NT2/D1 (cell line): Measurements from ENCODE around the gene TMEM256.

Experiments used
- DNase-seq: peaks from one replicate; pipeline ENCODE4 v3.0.0-alpha.2; 2011; ENCODE audit warnings: low read depth, low spot score
- H3K27me3 ChIP-seq: 2 replicates; pipeline ENCODE4 v1.6.0; 2011; ENCODE audit warnings: mild to moderate bottlenecking; ENCODE audit not compliant: insufficient read length, insufficient read depth
- H3K36me3 ChIP-seq: 2 replicates; pipeline ENCODE4 v1.6.1; 2011; ENCODE audit warnings: mild to moderate bottlenecking, low read length, mixed read lengths; ENCODE audit not compliant: insufficient read depth, insufficient read length
- H3K4me1 ChIP-seq: 2 replicates; pipeline ENCODE4 v1.5.1; 2011; ENCODE audit not compliant: insufficient read depth, insufficient read length
- H3K4me3 ChIP-seq: 2 replicates; pipeline ENCODE4 v1.5.1; 2011; ENCODE audit warnings: low read depth; ENCODE audit not compliant: insufficient read length
- H3K9ac ChIP-seq: 2 replicates; pipeline ENCODE4 v1.6.0; 2011; ENCODE audit warnings: low read depth; ENCODE audit not compliant: insufficient read length
- H3K9me3 ChIP-seq: 2 replicates; pipeline ENCODE4 v1.5.1; 2011; ENCODE audit warnings: mild to moderate bottlenecking, low read length; ENCODE audit not compliant: insufficient read depth
- SUZ12 ChIP-seq: IDR thresholded peaks from 2 replicates; pipeline ENCODE4 v1.6.1; 2011; ENCODE audit not compliant: insufficient read length, insufficient read depth; ENCODE audit errors: extremely low read depth
- YY1 ChIP-seq: IDR thresholded peaks from 2 replicates; pipeline ENCODE4 v1.6.1; 2011; ENCODE audit not compliant: insufficient read length, insufficient read depth
- ZNF274 ChIP-seq: IDR thresholded peaks from 2 replicates; pipeline ENCODE4 v1.6.1; 2011; ENCODE audit warnings: mild to moderate bottlenecking, low read depth, low read length

Gene TMEM256

DNA sequence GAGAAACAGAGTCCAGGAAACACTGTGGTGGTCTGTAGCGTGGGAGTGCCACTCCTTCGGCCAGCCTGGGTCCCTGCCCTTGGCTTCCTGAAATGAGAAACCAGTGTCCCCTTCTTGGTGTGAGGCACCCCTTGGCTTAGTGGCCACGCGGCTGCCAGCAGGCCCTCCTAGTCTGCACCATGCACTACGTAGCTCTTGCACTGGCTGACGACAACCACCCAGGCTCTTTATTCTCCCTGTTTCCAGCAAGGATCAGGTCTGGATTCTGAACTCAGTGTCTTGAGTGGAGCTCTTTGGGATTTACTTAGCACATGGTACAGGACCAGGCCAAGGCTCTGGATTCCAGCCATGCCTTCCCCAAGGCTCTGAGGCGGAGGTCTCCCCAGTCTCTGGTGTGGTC is 23.7 kb upstream of the TMEM256 start:
- Histone ChIP-seq H3K36me3 (no peaks in the 10 kb centered on the region), H3K27me3 (no peaks in the 10 kb centered on the region), H3K4me3 (no peak overlapping the region), H3K9ac (no peak overlapping the region), H3K4me1 (no peaks in the 10 kb centered on the region), H3K9me3 (no peaks in the 10 kb centered on the region)
- TF ChIP-seq SUZ12 (no peak), ZNF274 (no peak), YY1 (no peak)
- no peak for DNase-seq

- H3K9ac ChIP-seq = no peak overlapping the region
- DNase-seq = no peak
- H3K4me1 ChIP-seq = no peaks in the 10 kb centered on the region
- H3K9me3 ChIP-seq = no peaks in the 10 kb centered on the region
- H3K36me3 ChIP-seq = no peaks in the 10 kb centered on the region
- no peaks in the 10 kb centered on the region for H3K27me3 ChIP-seq
- H3K4me3 ChIP-seq = no peak overlapping the region
- TF ChIP-seq YY1 (no peak), SUZ12 (no peak), ZNF274 (no peak)
These were observed 23.1 kb upstream of the TMEM256 start for GRCh38 chr17:7426896-7427489.

DNA sequence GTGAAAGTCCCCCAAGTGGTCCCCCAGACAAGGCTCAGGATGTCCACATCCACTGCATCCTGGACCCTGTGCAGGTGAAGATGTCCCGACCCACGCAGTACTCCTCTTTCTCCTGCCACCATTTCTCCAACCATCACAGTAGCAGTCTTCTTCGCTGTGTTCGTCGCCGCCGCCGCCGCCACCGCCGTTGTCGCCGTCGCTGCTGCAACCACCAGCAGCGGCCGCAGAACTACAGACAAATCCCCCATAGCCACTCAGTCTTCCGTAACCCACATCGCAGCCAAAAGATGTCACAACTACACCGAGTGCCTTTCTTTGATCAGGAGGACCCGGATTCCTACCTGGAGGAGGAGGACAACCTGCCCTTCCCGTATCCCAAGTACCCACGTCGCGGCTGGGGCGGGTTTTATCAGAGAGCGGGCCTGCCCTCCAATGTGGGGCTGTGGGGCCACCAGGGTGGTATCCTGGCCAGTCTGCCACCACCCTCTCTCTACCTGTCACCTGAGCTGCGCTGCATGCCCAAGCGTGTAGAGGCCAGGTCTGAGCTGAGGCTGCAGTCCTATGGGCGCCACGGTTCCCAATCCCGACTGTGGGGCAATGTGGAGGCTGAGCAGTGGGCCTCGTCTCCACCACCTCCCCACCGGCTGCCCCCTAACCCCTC is 22.4 kb upstream of the TMEM256 start:
- no peak overlapping the region for H3K4me3 ChIP-seq
- no peaks in the 10 kb centered on the region for H3K9me3 ChIP-seq
- no peak for TF ChIP-seq YY1
- TF ChIP-seq ZNF274 = no peak
- no peak for TF ChIP-seq SUZ12
- H3K9ac ChIP-seq = no peak overlapping the region
- no peaks in the 10 kb centered on the region for H3K4me1 ChIP-seq
- H3K36me3 ChIP-seq = no peaks in the 10 kb centered on the region
- no peak for DNase-seq
- H3K27me3 ChIP-seq = no peaks in the 10 kb centered on the region

DNA sequence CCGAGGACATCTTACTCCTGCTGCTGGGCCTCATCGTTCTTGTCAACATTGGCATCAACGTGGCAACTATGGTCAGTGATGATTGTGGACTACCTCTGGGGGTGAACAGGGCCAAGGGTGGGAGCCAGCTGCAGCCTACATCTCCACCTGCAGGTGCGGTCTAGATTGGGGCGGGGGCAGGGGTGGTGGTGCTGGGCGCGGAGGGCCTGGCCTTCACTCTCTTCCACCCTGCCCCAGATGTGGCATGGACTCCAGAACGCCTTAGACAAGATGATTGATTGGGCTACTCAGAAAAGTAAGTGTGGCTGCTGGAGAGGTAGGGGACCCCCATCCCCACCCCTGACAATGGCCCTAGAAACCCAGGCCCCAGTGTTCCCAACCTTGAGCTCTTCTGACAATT is 21.9 kb upstream of the TMEM256 start:
- H3K9me3 ChIP-seq = no peaks in the 10 kb centered on the region
- no peak for TF ChIP-seq ZNF274
- H3K27me3 ChIP-seq = no peaks in the 10 kb centered on the region

DNA sequence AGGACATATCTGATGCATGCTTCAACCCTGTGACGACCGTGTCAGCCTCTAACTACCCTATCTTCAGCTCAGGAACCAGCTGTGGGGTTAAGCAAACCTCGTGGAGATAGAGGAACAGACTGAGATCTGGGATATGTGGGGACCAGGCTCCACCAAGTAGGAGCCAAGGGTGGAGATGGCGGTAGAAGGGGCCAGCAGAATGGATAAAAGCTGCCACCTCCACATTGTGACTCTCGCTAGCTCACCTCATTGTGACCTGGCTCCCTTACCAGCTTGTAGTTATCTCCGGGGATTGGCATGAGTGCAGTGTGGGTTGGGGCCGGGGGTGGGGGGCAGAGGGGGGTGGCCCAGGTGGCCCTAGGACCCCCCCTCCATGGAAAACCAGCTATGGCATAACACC is 21.4 kb upstream of the TMEM256 start, which contains the start of gene SPEM2:
Gene SPEM2 (plus strand): TSS at position 301 of the 400 bp plus-strand sequence. CDS start 73 bp downstream, at position 374.
- no peak within 1 kb of the TSS for H3K4me3 ChIP-seq

More for the DNA sequence above, 21.9 kb upstream of the TMEM256 start:
- Histone ChIP-seq H3K4me3 (no peak overlapping the region), H3K36me3 (no peaks in the 10 kb centered on the region), H3K4me1 (no peaks in the 10 kb centered on the region), H3K9ac (no peak overlapping the region)
- no peak for DNase-seq

GRCh38 chr17:7423679-7424078 is 19.8 kb upstream of the TMEM256 start:
- H3K4me3 ChIP-seq = no peak overlapping the region
- H3K4me1 ChIP-seq = no peaks in the 10 kb centered on the region
- peaks cover 2% of the 10 kb centered on the region for H3K36me3 ChIP-seq
- H3K27me3 ChIP-seq = no peaks in the 10 kb centered on the region
- no peak overlapping the region for H3K9ac ChIP-seq
- TF ChIP-seq SUZ12 = no peak
- TF ChIP-seq ZNF274 = no peak
- TF ChIP-seq YY1 = no peak
- no peaks in the 10 kb centered on the region for H3K9me3 ChIP-seq
- DNase-seq = no peak

More for the DNA sequence above, 21.4 kb upstream of the TMEM256 start, which contains the start of gene SPEM2:
- H3K9ac ChIP-seq = no peak within 1 kb of the TSS
- no peaks in the 10 kb centered on the region for H3K27me3 ChIP-seq
- TF ChIP-seq YY1 = no peak
- TF ChIP-seq ZNF274 = no peak
- TF ChIP-seq SUZ12 = no peak
- no peaks in the 10 kb centered on the region for H3K9me3 ChIP-seq
- no peaks in the 10 kb centered on the region for H3K4me1 ChIP-seq
- H3K36me3 ChIP-seq = no peaks in the 10 kb centered on the region
- no peak for DNase-seq

GRCh38 chr17:7421186-7421585 is 17.3 kb upstream of the TMEM256 start:
- Histone ChIP-seq H3K27me3 (no peaks in the 10 kb centered on the region), H3K9ac (no peak overlapping the region), H3K4me3 (no peak overlapping the region), H3K9me3 (no peaks in the 10 kb centered on the region), H3K4me1 (no peaks in the 10 kb centered on the region), H3K36me3 (peaks cover 21% of the 10 kb centered on the region)
- no peak for DNase-seq
- no peak for TF ChIP-seq SUZ12
- no peak for TF ChIP-seq ZNF274
- TF ChIP-seq YY1 = no peak
